ENCODE data around the gene PTGFRN. TPM values are rescaled to one million over a fixed set of nuclear protein-coding genes. Genes with fewer than 3 reads are reported as not detected.

PTGFRN gene
- total and polyA plus RNA-seq, 9 of the 15 experiments (the other 6 are each of a cell fraction or from before 2014, with no cell fraction given) = 17.3 to 33.1 (median 25.7) TPM

DNA sequence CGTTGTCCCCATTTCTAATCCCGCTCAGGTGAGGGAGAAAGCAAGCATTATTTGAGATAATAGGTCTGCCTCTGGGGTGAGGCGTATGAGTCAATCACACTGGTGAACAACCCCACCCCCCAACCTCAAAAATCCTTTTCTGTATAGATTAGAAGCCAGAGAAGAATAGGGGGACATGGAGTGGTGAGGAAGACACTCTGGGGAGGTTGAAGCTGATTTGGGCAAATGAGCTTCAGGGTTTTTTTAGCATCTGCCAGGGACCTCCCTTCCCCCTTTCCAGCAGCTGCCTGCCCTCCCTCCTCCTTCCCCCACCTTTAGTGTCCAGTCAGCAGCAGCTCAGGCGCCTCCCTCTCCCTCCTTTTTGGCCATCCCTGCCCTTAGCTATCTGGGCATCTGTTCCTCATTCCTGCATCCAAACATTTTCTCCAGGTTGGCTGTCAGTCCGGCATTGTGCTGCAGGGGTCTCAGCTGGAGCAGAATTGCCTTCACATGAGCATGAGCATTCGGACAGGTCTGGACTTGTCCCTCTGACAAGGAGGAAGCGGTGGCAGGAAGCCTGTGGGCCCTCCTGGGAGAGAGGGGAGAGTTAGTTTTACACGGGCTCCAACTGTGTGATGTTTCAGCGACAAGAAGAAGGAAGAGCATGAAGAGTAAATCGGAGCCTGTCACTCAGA, 30.8 kb upstream of the PTGFRN start (continued):
- TF ChIP-seq, protein P1, sequence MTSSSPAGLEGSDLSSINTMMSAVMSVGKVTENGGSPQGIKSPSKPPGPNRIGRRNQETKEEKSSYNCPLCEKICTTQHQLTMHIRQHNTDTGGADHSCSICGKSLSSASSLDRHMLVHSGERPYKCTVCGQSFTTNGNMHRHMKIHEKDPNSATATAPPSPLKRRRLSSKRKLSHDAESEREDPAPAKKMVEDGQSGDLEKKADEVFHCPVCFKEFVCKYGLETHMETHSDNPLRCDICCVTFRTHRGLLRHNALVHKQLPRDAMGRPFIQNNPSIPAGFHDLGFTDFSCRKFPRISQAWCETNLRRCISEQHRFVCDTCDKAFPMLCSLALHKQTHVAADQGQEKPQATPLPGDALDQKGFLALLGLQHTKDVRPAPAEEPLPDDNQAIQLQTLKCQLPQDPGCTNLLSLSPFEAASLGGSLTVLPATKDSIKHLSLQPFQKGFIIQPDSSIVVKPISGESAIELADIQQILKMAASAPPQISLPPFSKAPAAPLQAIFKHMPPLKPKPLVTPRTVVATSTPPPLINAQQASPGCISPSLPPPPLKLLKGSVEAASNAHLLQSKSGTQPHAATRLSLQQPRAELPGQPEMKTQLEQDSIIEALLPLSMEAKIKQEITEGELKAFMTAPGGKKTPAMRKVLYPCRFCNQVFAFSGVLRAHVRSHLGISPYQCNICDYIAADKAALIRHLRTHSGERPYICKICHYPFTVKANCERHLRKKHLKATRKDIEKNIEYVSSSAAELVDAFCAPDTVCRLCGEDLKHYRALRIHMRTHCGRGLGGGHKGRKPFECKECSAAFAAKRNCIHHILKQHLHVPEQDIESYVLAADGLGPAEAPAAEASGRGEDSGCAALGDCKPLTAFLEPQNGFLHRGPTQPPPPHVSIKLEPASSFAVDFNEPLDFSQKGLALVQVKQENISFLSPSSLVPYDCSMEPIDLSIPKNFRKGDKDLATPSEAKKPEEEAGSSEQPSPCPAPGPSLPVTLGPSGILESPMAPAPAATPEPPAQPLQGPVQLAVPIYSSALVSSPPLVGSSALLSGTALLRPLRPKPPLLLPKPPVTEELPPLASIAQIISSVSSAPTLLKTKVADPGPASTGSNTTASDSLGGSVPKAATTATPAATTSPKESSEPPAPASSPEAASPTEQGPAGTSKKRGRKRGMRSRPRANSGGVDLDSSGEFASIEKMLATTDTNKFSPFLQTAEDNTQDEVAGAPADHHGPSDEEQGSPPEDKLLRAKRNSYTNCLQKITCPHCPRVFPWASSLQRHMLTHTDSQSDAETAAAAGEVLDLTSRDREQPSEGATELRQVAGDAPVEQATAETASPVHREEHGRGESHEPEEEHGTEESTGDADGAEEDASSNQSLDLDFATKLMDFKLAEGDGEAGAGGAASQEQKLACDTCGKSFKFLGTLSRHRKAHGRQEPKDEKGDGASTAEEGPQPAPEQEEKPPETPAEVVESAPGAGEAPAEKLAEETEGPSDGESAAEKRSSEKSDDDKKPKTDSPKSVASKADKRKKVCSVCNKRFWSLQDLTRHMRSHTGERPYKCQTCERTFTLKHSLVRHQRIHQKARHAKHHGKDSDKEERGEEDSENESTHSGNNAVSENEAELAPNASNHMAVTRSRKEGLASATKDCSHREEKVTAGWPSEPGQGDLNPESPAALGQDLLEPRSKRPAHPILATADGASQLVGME (CRISPR knock-in tag; IDR thresholded peaks at IDR 0.05) = no peak
- no peak for TF ChIP-seq MLLT1 (IDR thresholded peaks at IDR 0.05)
- TF ChIP-seq KDM1A (IDR thresholded peaks at IDR 0.05) = peak in 1 of 2 experiments; percentile 61; a peak in 3 of 4 replicates
